NCI-H748 treated with DMSO at 0.1 percent for 48 hours (cell line): ENCODE data around the gene RPTOR.

Experiments
- DNase-seq: peaks from one replicate; lab custom pipeline; 2025; lab: John Stamatoyannopoulos, UW

RPTOR gene

DNA sequence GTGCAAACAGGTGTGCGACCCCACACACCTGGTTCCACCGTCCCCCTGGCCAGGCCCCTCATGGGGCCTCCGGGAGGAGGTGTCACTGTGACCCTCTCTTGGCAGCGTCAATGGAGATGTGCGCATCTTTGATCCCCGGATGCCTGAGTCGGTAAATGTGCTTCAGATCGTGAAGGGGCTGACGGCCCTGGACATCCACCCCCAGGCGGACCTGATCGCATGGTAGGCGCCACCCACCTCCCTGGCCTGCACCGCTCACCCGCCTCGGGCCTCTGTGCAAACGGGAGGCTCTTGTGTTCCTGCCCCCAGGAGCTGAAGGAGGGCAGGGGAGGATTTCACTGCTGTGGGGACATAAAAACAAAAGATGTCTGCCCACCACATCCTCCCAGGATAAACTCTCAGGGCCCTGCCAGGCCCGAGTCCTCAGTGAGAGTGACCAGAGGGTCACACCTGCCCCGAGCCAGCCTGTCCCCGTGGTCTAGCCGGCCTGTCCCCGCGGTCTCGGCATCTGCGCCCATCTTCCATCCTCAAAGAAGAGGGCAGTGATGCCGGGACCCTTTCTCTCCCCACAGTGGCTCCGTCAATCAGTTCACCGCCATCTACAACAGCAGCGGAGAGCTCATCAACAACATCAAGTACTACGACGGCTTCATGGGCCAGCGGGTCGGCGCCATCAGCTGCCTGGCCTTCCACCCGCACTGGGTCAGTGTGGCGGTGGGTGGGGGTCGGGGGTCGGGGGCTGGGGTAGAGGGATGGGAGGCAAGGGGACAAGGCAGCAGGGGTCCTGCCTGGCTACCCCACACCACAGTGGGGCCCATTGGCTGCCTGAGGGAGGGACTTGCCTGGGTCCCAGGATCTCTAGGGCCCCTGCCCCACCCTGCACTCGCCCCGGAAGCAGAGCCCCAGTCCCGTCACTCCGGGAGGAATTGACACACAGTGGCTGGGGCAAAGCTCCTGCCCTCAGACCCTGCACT, 418.0 kb downstream of the RPTOR start:
- DNase-seq, result no peak

DNA sequence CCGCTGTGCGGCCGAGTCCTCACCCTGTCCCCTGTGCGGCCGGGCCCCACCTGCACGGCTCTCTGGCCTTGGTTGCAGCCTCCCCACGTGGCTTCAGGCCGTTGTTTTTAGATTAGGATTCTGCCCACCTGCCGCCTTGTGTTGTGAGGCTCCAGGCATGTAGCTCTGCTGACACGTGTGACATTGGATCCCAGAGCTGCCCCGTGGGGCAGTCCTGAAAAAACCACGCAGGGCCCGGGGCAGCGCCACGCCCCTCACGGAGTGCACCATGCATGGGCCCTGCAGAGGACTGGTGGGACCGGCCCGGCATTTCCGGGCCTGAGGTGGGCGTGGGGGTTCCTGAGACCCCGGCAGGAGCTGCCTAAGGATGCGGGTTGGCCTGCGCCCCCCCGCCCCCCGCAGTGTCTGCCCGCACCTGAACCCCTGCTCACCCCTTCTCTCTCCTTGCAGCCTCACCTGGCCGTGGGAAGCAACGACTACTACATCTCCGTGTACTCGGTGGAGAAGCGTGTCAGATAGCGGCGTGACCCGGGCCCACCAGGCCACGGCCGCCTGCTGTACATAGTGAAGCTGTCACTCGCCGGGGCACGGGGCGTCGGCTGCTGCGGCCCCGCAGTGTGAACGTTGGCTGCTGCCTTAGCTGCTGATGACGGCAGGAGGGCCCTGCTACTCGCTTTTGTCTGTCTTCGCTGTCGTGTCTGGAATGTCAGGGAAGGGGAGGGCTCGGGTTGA, 419.3 kb downstream of the RPTOR start:
- no peak for DNase-seq

DNA sequence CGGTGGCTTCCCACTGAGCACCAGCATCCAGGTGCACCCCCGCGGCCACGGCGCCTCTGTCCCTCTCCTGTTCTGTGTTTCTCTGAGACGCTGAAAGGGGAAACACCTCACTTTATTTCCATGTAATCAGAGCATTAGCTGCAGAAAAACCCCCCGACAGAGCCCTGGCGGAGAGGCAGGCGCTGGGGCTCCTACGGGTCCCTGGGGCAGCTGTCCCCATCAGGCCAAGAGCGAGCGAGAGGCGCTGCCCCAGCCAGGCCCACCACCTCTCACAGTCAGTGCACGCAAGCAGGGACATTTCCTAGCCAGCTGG, 419.9 kb downstream of the RPTOR start:
- DNase-seq, result no peak

DNA sequence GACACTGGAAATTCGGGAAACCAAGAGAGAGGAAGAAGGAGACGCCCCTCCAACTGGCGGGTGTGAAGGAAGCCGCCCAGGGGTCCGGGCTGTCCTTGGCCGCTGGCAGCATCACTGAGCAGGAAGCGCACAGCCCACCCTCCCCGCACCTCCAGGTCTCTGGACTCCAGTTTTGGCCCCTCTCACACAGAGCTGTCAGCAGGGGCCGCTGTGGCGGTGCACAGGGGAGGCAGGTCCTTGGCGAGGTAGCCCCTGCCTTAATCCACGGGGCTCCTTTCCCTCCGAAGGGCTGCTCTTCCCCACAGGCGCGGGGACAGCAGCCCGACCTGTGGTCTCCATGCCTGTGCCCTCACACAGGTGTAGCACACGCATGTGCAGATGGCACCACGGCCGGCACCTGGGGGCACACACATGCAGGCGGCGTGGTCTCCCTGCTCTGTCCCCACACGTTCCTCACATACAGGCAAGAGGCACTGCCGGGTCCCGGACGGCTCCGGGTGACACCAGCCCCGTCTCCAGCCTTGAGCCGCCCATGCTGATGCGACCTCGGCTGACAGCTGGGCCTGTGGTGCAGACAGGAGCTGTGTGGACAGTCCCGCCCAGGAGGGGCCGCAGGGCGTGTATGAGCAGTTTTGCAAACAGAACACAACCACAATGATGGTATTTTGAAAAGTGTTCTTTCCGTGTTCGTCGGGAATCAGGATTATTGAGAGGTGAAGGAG, 420.4 kb downstream of the RPTOR start:
- DNase-seq, result no peak

DNA sequence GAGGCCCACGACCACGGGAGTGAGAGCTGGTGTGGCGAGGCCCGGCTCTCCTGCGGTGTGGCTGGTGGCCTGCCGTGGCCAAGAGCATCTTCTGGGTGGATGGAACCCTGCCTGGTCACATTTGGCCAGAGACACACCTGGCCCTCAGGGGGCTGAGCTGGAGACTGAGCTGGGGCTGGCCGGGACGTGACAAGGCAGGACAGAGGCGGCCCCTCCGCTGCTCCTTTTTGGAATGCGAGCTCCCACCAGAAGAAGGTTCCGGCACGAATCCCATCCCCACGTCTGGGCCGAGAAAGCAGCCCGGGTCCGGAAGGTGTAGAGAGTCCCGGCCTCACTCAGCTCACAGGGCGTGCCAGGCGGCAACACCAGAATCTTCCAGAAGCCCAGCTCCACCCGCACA, 421.0 kb downstream of the RPTOR start:
- no peak for DNase-seq

DNA sequence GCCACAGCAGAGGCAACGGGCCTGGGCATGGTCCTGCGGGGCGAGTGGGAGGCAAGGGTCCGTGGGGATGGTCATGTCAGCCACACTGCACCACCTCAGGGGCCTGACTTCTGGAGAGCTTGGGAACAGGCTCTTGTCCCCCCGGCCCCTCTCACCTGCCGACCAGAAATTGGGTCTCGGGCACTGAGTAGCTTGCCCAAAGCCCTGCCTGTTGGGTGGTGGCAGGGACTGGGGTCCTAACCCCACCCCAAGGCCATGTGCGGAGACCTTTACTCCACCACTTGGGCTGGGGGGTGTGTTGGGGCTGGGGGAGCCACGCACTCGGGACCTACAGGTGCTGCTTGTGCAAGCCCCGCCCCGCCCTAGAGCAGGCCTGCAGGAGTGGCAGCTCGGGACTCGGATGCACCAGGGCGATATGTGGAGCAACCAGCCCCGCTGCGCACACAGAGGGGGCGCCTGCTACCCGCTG, 422.8 kb downstream of the RPTOR start:
- no peak for DNase-seq

DNA sequence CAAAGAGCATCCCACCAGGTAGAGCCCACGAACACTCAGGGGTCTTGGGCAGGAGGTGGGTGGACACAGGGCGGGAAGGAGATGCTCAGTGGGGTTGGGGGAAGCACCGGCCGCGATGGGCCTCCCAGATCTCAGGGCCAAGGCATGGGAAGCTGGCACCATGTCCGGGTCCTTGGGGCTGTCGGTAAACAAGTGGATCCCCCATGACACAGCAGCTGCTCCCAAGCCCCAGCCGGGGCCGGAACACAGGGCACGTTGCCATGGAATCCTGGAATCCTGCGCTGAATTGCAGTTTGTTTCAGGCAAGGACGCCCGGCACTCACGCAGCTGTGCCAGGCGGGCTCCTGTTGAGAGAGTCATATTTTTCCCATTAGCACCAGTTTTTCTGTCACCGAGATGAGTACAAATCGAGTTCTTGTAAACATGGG, 424.0 kb downstream of the RPTOR start:
- no peak for DNase-seq

DNA sequence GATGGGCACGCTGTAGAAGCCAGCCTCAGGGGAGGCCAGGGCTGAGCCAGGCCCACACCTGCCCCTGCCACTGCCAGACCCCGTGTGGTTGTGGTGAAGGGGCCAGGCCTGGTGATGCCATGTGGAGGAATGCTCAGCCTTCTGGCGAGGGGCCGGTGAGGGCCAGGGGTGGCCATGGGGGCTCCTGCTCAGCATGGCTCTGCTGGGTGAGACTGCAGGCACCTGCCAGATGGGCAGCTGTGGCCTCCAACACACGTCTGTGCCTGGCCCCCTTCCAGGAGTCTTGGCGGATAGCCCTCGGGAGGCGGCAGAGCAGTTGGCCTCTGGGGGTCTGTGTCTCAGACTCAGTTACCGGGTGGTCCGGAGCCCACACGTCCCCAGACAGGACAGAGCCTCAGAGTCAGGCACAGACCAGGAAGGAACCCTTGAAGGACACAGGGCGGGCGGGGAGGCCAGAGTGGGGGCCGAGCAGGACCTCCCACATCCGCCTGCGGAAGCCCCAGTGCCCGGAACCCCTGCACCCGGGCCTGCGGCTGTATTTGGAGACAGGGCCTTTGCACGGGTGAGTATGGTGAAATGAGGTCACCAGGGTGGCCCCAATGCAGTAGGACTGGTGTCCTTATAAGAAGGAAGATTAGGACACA, 424.5 kb downstream of the RPTOR start:
- DNase-seq, result no peak

DNA sequence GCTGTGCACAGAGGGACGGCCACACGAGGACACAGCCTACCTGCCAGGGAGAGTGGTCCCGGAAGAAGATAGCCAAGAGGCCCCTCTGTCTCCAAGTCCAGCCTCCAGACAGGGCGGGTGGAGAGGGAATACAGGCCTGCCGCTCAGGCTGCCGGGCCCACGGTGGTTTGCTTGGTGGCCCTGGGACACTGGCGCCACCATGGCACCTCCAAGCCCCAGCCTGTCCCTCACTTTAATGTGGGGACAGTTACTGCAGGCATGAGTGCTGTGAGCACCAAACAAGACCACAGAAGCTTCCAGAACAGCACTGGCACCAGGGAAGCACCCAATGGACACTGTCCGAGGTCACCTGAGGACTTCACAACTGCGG, 425.0 kb downstream of the RPTOR start:
- no peak for DNase-seq

DNA sequence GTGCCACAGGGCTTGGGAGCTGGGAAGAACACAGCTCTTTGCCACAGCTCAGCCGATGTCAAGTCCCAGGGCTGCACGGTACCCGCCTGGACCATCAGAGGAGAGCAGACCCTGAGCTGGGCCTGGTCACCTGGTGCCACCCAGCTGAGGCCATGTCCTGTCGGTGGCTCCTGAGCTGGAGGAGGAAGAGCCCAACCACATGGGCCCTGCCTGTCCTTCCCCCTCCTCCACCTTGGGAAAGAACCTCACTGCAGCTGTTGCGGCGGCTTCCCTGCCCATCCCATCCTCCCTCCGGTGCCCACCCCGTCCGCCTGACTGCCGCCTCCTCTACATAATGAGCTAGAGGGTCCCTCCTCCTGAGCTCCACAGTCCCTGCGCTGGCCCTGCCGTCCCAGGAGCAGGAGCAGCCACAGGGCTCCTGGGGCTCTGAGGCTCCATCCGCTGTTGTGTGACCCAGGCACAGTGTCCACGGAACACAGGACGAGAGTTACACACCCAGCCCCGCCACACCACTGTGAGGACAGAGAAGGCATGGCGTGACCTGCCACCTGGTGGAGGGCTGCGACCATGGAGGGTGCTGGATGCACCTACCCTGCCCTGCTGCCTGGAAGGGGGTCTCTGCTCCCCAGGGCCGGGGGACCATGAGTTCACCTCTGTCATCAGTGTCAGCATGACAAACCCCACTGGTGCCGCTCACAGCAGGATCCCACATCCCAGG, 425.6 kb downstream of the RPTOR start:
- no peak for DNase-seq

DNA sequence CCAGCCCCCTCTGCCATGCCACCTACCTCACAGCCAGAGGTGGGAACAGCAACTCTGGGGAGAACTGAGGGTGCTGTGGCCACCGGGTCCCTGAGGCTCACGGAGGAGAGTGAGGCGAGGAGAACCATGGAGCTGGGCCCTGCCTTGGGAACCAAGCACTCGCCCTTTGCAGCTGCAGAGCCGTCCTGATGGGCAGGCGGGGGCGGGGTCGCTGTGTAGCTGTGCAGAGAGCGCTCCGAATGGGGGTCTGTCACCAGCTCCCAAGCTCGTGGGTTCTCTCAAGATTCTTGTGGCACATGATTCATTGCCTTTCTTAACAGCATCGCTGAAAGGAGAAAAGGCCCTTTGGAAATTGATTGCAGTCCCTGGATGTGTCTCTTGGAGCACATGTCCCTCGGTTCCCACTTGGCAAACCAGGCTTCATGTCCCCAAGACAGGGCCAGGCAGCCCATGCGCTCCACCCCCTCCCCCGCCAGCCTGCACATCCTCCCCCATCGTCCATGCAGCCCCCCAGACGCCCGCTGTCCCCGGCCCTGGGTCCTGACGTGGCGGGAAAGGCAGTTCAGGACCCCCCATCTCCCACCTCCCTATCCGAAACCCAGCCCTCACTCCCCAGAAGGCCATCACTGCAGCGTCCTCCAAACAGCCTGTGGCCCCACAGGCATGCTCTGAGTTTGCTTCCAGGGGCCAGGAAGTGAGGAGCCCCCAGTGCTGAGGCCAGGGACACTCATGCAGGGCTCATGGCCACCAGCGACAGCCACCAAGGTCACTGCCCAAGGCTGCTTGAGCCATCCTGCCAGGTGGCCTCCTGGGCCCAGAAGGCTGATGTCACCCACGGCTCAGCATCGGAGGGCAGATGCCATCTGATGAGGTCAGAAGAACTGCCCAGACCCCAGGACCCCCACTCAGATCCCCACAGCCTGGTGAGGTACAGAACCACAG, 426.4 kb downstream of the RPTOR start:
- DNase-seq, result no peak

DNA sequence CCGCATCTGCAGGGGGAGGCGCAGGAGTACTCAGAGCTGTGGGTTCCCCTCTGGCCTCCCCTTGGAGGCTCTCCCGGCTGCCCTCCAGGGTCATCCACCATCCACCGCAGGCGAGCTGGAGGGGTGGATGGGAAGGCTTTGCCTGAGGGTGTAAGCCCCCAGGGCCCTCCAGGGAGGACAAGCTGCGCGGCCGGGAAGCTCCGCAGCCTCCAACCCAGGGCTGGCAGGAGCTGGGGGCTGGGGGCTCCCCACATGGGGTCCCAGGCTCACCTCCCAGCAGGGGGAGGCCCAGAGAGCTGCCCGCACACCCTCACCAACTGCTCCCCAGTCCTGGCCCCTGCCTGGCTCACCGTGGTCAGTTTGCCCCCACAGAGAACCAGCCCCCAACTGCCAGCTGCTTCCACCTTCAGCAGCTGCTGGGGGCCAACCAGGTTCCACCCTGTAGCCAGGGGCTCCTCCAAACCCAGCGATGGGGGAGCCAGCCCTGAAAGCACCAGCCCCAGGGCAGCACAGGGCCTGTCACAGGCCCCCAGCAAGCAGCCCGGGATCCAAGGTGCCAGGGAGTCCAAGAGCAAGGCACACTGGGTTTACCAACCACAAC, 427.2 kb downstream of the RPTOR start:
- DNase-seq, result no peak

DNA sequence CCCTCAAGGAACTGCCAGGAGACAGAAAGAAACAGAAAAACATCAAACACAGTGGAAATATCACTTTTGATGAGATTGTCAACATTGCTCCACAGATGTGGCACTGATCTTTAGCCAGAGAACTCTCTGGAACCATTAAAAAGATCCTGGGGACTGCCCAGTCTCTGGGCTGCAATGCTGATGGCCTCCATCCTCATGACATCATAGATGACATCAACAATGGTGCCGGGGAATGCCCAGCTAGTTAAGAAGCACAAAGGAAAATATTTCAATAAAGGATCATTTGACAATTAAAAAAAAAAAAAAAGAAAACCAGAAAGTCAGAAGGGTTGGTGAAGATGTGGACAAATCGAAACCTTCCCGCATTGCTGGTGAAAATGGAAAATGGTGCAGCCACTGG, 432.1 kb downstream of the RPTOR start:
- DNase-seq, result no peak

DNA sequence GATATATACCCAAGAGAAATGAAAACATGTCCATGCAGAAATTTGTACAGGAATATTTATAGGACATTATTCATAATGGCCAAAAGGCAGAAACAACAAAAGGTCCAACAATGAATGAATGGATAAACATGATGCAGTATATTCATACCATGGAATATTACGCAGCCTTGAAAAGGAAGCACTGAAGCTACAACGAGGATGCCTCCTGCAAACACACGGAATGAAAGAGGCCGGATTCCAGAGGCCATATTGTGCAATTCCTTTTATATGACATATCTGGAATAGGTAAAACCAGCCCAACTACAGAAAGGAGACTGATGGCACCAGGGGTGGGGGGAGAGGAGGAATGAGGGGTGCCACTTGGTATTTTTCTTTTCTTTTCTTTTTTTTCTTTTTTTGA, 432.5 kb downstream of the RPTOR start:
- DNase-seq, result no peak

DNA sequence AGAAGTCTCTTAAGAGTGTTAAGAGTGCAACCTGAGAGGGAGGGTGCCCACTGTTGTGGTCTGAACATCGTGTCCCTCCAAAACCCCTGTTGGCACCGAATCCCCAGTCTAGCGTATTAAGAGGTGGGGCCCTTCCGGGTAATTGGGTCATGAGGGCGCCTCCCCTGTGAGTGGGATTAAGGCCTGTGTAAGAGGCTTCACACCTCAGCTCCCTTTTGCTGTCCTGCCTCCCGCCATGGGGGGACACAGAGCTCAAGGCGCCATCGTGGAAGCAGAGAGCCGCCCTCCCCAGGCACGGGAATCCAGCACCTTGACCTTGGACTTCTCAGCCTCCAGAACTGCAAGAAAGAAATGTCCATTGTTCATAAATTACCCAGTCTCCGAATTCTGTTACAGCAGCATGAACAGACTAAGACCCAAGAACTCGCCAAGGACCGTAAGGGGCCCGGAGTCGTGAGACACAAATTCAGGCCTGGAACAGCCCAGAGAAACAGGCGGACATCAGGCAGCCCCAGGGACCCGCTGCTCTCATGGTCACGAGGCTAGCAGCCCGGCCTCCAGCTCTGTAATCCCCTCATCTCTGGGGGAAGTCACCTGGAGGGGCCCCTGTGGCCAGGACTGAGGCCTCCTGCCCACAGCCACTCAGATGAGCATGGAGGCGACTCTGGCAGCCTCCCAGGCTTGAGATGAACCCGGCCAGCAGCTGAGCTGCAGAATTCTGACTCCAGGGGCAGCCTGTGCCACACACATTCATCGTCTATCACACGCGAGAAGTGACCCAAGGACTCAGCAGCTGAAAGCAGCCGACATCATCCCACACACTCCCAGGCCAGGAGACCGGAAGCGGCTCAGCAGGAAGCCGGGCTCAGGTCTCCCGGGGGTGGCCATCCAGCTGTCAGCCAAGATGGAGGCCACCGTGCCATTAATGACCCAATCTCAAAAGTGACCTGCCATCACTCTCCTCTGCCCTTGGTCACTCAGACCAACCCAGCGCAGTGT, 434.2 kb downstream of the RPTOR start:
- DNase-seq, result no peak

DNA sequence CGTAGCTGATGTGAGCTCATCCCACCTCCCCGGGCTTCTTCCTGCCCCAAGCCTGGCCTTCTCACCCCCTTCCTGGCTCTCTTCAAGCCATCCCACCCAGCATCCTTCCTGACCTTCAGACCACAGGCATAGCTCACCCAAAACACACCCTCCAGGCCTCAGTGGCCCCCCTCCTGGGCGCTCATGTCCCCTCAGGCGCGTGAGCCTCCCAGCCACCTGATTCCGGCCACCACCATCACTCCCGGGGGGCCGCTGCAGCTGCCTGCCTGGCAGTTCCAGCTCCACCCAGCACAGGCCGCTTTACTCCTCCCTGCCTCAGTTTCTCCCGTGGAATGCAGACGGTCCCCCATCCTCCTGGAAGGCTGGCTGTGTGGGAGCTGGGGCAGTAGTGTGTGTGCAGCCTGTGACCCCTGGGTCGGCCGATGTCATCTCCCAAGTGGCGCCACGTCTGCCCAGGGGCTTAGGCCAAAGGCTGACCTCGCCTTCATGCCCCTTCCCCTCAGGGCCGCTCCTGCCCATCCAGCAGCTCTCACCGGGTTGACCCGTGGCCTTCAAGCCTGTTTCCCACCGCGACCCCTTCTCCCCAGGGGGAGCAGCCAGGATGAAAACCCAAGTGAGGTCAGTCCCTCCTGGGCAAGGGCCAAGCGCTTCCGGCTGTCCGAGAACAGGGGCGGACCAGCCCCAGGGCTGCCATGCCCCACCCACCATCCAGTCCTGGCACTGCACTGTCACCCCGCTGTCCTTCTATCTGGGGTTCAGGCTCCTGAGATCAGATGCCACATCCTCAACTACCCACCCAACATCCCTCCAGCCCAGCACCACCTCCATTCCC, 435.1 kb downstream of the RPTOR start:
- no peak for DNase-seq

DNA sequence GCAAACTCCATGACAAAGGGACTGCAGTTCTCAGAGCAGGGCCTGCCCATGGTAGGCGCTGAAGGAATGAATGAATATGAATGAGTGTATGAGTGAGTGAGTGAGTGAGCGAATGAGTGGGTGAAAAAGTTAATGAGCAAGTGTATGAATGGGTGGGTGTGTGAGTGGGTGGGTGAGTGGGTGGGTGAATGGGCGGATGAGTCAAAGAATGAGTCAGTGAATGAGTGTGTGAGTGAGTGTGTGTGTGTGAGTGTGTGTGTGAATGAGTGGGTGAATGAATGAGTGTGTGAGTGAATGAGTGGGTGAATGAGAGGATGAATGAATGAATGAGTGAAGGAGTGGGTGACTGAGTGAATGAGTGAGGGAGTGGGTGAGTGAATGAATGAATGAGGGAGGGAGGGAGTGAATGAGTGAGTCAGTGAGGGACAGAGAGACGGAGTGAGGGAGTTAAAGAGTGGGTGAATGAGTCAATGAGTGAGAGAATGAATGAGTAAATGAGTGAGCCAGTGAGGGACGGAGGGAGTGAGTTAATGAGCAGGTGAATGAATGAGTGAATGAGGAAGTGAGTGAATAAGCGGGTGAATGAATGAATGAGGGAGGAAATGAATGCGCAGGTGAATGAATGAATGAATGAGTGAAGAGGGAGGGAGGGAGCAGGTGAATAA, 435.9 kb downstream of the RPTOR start:
- no peak for DNase-seq
